IPS DF 19.7 (cell line): ENCODE measurements around the gene STAG2.
"Not testable (repeated sequence)": the region's sequence is repeated elsewhere in the genome, so short reads cannot be mapped to it uniquely, and the experiment has no call there.

Source experiments
- DNase-seq: peaks from one replicate; pipeline ENCODE4 v3.0.0-alpha.2; 2013; ENCODE audit warnings: low read depth, low spot score

STAG2 gene

GRCh38 chrX:124035657-124036056 is 74.2 kb downstream of the STAG2 start:
- no peak for DNase-seq

GRCh38 chrX:124042042-124042441 is 80.5 kb downstream of the STAG2 start:
- no peak for DNase-seq

- no peak for DNase-seq
Observed at GRCh38 chrX:124045109-124045508, 83.6 kb downstream of the STAG2 start.

GRCh38 chrX:124084417-124084816 is 122.9 kb downstream of the STAG2 start:
- not testable (repeated sequence) for DNase-seq

GRCh38 chrX:124085063-124085462 is 123.6 kb downstream of the STAG2 start:
- DNase-seq = no peak

- no peak for DNase-seq
Observed at GRCh38 chrX:124086411-124086810, 124.9 kb downstream of the STAG2 start.

- DNase-seq = no peak
Observed at GRCh38 chrX:124087000-124087746, 125.7 kb downstream of the STAG2 start.

- DNase-seq = no peak
Observed at GRCh38 chrX:124093222-124093621, 131.7 kb downstream of the STAG2 start.

GRCh38 chrX:124097116-124097515 is 135.6 kb downstream of the STAG2 start:
- no peak for DNase-seq

GRCh38 chrX:124098089-124098488 is 136.6 kb downstream of the STAG2 start:
- DNase-seq = no peak

- no peak for DNase-seq
Observed at GRCh38 chrX:124103966-124104365, 142.5 kb downstream of the STAG2 start.

GRCh38 chrX:124104512-124104911 is 143.0 kb downstream of the STAG2 start:
- not testable (repeated sequence) for DNase-seq

- DNase-seq = no peak
Observed at GRCh38 chrX:124113621-124114600, 152.4 kb downstream of the STAG2 start.

GRCh38 chrX:124117325-124117724 is 155.8 kb downstream of the STAG2 start:
- DNase-seq = no peak

- DNase-seq = no peak
Observed at GRCh38 chrX:124125471-124125870, 164.0 kb downstream of the STAG2 start.

- DNase-seq = no peak
Observed at GRCh38 chrX:124127496-124127895, 166.0 kb downstream of the STAG2 start.

GRCh38 chrX:124132437-124132836 is 170.9 kb downstream of the STAG2 start:
- DNase-seq = not testable (repeated sequence)

- no peak for DNase-seq
Observed at GRCh38 chrX:124145749-124146148, 184.2 kb downstream of the STAG2 start.

- no peak for DNase-seq
Observed at GRCh38 chrX:124151195-124151594, 189.7 kb downstream of the STAG2 start.
